Measurements from ENCODE around the gene CSK.
A peak's percentile ranks its signal among the peaks of the same experiment; 100 is the strongest.

The CSK gene

GRCh38 chr15:74815121-74815934 is 33.4 kb downstream of the CSK start:
- DNase-seq (ENCODE audit: low read depth) = no peak
- TF ChIP-seq CTCF (IDR thresholded peaks at IDR 0.05; ENCODE audit: control insufficient read depth, insufficient read depth, low read depth, low read length, missing control alignments) = no peak
- no peak overlapping the region for H3K4me3 ChIP-seq (ENCODE audit: control insufficient read depth, low read depth, low read length)

GRCh38 chr15:74815961-74816360 is 34.1 kb downstream of the CSK start:
- no peak for TF ChIP-seq CTCF (IDR thresholded peaks at IDR 0.05; ENCODE audit: control insufficient read depth, insufficient read depth, low read depth, low read length, missing control alignments)
- H3K4me3 ChIP-seq (ENCODE audit: control insufficient read depth, low read depth, low read length) = no peak overlapping the region
- no peak for DNase-seq (ENCODE audit: low read depth)

GRCh38 chr15:74816624-74817369 is 34.9 kb downstream of the CSK start:
- DNase-seq (ENCODE audit: low read depth) = no peak
- no peak overlapping the region for H3K4me3 ChIP-seq (ENCODE audit: control insufficient read depth, low read depth, low read length)
- TF ChIP-seq CTCF (IDR thresholded peaks at IDR 0.05; ENCODE audit: control insufficient read depth, insufficient read depth, low read depth, low read length, missing control alignments) = no peak

- H3K4me3 ChIP-seq (ENCODE audit: control insufficient read depth, low read depth, low read length) = no peak overlapping the region
- TF ChIP-seq CTCF (IDR thresholded peaks at IDR 0.05; ENCODE audit: control insufficient read depth, insufficient read depth, low read depth, low read length, missing control alignments) = peak; percentile 33
- no peak for DNase-seq (ENCODE audit: low read depth)
These were observed 35.5 kb downstream of the CSK start for GRCh38 chr15:74817370-74817737.

GRCh38 chr15:74820056-74820455 is 38.2 kb downstream of the CSK start:
- no peak for DNase-seq (ENCODE audit: low read depth)
- no peak for TF ChIP-seq CTCF (IDR thresholded peaks at IDR 0.05; ENCODE audit: control insufficient read depth, insufficient read depth, low read depth, low read length, missing control alignments)
- no peak overlapping the region for H3K4me3 ChIP-seq (ENCODE audit: control insufficient read depth, low read depth, low read length)

GRCh38 chr15:74821091-74821789 is 39.4 kb downstream of the CSK start:
- no peak for TF ChIP-seq CTCF (IDR thresholded peaks at IDR 0.05; ENCODE audit: control insufficient read depth, insufficient read depth, low read depth, low read length, missing control alignments)
- DNase-seq (ENCODE audit: low read depth) = no peak
- H3K4me3 ChIP-seq (ENCODE audit: control insufficient read depth, low read depth, low read length) = no peak overlapping the region
